ENCODE results near the gene PIBF1.
"Not testable (repeated sequence)": the region's sequence is repeated elsewhere in the genome, so short reads cannot be mapped to it uniquely, and the experiment has no call there.

- TF ChIP-seq POLR2A (IDR thresholded peaks at IDR 0.05); CTCF (IDR thresholded peaks at IDR 0.05); POLR2AphosphoS5 (IDR thresholded peaks at IDR 0.05); EP300 (IDR thresholded peaks at IDR 0.05; ENCODE audit: low read depth): not testable (repeated sequence)
Measured at GRCh38 chr13:72845148-72845547, 63.2 kb downstream of the PIBF1 start.

Measured in transverse colon (tissue), 4 donors.